ENCODE measurements around the gene LGSN. TPM values are rescaled to one million over a fixed set of nuclear protein-coding genes. Genes with fewer than 3 reads are reported as not detected.
"Not testable (repeated sequence)": the region's sequence is repeated elsewhere in the genome, so short reads cannot be mapped to it uniquely, and the experiment has no call there.

Gene LGSN
- total RNA-seq, 1 experiment from 2014 or later = not detected

- in situ Hi-C loops (cut with HindIII; ENCODE audit: low sequenced_read_pairs) = no loop called here
- DNase-seq (ENCODE audit: low spot score) = no peak
These were observed 58.0 kb downstream of the LGSN start for GRCh38 chr6:63261820-63262219.

- in situ Hi-C loops (cut with HindIII; ENCODE audit: low sequenced_read_pairs) = no loop called here
- DNase-seq (ENCODE audit: low spot score) = no peak
These were observed 60.6 kb downstream of the LGSN start for GRCh38 chr6:63259153-63259552.

- DNase-seq (ENCODE audit: low spot score) = no peak
- in situ Hi-C loops (cut with HindIII; ENCODE audit: low sequenced_read_pairs) = no loop called here
These were observed 69.8 kb downstream of the LGSN start for GRCh38 chr6:63249875-63250482.

GRCh38 chr6:63246581-63246980 lies 73.2 kb downstream of the LGSN start:
- in situ Hi-C loops (cut with HindIII; ENCODE audit: low sequenced_read_pairs) = no loop called here
- DNase-seq (ENCODE audit: low spot score) = no peak

- no peak for DNase-seq (ENCODE audit: low spot score)
- in situ Hi-C loops (cut with HindIII; ENCODE audit: low sequenced_read_pairs) = no loop called here
These were observed 73.9 kb downstream of the LGSN start for GRCh38 chr6:63245909-63246308.

GRCh38 chr6:63245420-63245819 lies 74.4 kb downstream of the LGSN start:
- no peak for DNase-seq (ENCODE audit: low spot score)
- in situ Hi-C loops (cut with HindIII; ENCODE audit: low sequenced_read_pairs) = no loop called here

- in situ Hi-C loops (cut with HindIII; ENCODE audit: low sequenced_read_pairs) = no loop called here
- no peak for DNase-seq (ENCODE audit: low spot score)
These were observed 83.4 kb downstream of the LGSN start for GRCh38 chr6:63236398-63236817.

- DNase-seq (ENCODE audit: low spot score); in situ Hi-C loops (cut with HindIII; ENCODE audit: low sequenced_read_pairs): not testable (repeated sequence)
These were observed 89.3 kb downstream of the LGSN start for GRCh38 chr6:63230511-63230910.

GRCh38 chr6:63230027-63230426 lies 89.8 kb downstream of the LGSN start:
- DNase-seq (ENCODE audit: low spot score); in situ Hi-C loops (cut with HindIII; ENCODE audit: low sequenced_read_pairs): not testable (repeated sequence)

GRCh38 chr6:63227928-63228894 lies 91.6 kb downstream of the LGSN start:
- DNase-seq (ENCODE audit: low spot score); in situ Hi-C loops (cut with HindIII; ENCODE audit: low sequenced_read_pairs): not testable (repeated sequence)

- in situ Hi-C loops (cut with HindIII; ENCODE audit: low sequenced_read_pairs); DNase-seq (ENCODE audit: low spot score): not testable (repeated sequence)
These were observed 93.8 kb downstream of the LGSN start for GRCh38 chr6:63225987-63226386.

Other genes with a start within 250 kb of the LGSN start
- gene FKBP1C, start 108.5 kb downstream of the LGSN start, total RNA-seq (2014; rRNA removed; shearing (Covaris generic)) = 1.4 and 1.7 TPM in 2 replicates